ENCODE measurements around the gene RUNX2. TPM values are rescaled to one million over a fixed set of nuclear protein-coding genes. Genes with fewer than 3 reads are reported as not detected.

The RUNX2 gene
- total and polyA plus RNA-seq, 2 of the 8 experiments (the other 6 are each of a cell fraction or from before 2014, with no cell fraction given) = 0.26 to 1.2 TPM

GRCh38 chr6:45417436-45417835, 89.3 kb downstream of the RUNX2 start:
- Histone ChIP-seq H3K4me1 (replicated peaks in 1 of 4; ENCODE audit: control insufficient read depth in 3 of 4, insufficient read depth in 4 of 4, low read length in 3 of 4) (peaks cover 0 to 7% (median 4%) of the 10 kb centered on the region in 4 experiments; a peak in 6 of 7 replicates), H3K14ac (ENCODE audit: insufficient read length) (no peak overlapping the region), H2AK5ac (ENCODE audit: low read depth, low read length) (no peak overlapping the region), H2BK20ac (ENCODE audit: low read length) (no peak overlapping the region), H4K20me1 (replicated peaks in 1 of 2; ENCODE audit: control insufficient read depth in 1 of 2, insufficient read depth in 2 of 2, low read length in 2 of 2) (no peaks in the 10 kb centered on the region), H3K4ac (replicated peaks; ENCODE audit: insufficient read length, low read depth, low read length) (no peak overlapping the region), H4K91ac (replicated peaks; ENCODE audit: insufficient read length, low read length) (no peak overlapping the region), H3K9ac (replicated peaks in 1 of 4; ENCODE audit: extremely low read depth in 1 of 4, low read depth in 3 of 4, low read length in 3 of 4) (no peak overlapping the region), H3K56ac (replicated peaks; ENCODE audit: insufficient read length, low read depth, low read length) (no peak overlapping the region), H2BK120ac (replicated peaks; ENCODE audit: low read depth, low read length) (no peak overlapping the region), H2BK12ac (ENCODE audit: low read depth, low read length) (no peak overlapping the region), H3K18ac (ENCODE audit: extremely low read depth, low read length) (no peak overlapping the region), H3K4me3 (ENCODE audit: extremely low read depth in 1 of 4, insufficient read depth in 2 of 4, low read depth in 3 of 4, low read length in 4 of 4) (no peak overlapping the region), H2BK15ac (ENCODE audit: low read length) (no peak overlapping the region), H3K27ac (ENCODE audit: low read depth, low read length) (no peak overlapping the region), H3K79me1 (ENCODE audit: low read depth, low read length) (no peaks in the 10 kb centered on the region), H4K5ac (ENCODE audit: insufficient read length, low read depth, low read length) (no peak overlapping the region), H3K9me3 (ENCODE audit: insufficient read depth in 2 of 2, low read depth in 1 of 2, low read length in 1 of 2) (no peaks in the 10 kb centered on the region), H3K23ac (ENCODE audit: insufficient read length) (no peak overlapping the region), H3K36me3 (ENCODE audit: control insufficient read depth in 2 of 4, insufficient read depth in 4 of 4, low read length in 3 of 4) (no peaks in the 10 kb centered on the region), H3K27me3 (replicated peaks in 1 of 4; ENCODE audit: control insufficient read depth in 3 of 4, extremely low read depth in 1 of 4, insufficient read depth in 3 of 4, low read length in 3 of 4) (peaks cover 20 to 46% (median 37%) of the 10 kb centered on the region in 4 experiments), H3K4me2 (ENCODE audit: insufficient read depth in 1 of 2, low read depth in 2 of 2, low read length in 2 of 2) (no peak overlapping the region), H4K8ac (ENCODE audit: extremely low read depth, insufficient read depth, low read length) (no peak overlapping the region), H3K79me2 (ENCODE audit: control insufficient read depth in 1 of 2, insufficient read depth in 2 of 2, low read length in 2 of 2) (no peaks in the 10 kb centered on the region), H2BK5ac (ENCODE audit: low read depth, low read length) (no peak overlapping the region), H2AFZ (ENCODE audit: low read length) (no peak overlapping the region), H3K23me2 (ENCODE audit: low read depth, low read length) (peaks cover 12% of the 10 kb centered on the region; the same call in 1 of the 2 replicates)
- CTCF ChIA-PET (ENCODE audit: partially characterized antibody) = interaction anchor here (0.5 to 1.5 kb wide), 2 partner anchors 509 to 942 kb away, joined by 3 to 4 read pairs; no protein-coding TSS in a partner anchor
- DNase-seq (ENCODE audit: low read depth in 1 of 2, low spot score in 2 of 2) (no peak), FAIRE-seq (no peak)
- TF ChIP-seq SRF (IDR thresholded peaks at IDR 0.05; ENCODE audit: low read depth, low read length) = no peak
- TF ChIP-seq KDM5A (IDR thresholded peaks at IDR 0.05; ENCODE audit: low read length) = no peak
- no peak for TF ChIP-seq CEBPB (IDR thresholded peaks at IDR 0.05; ENCODE audit: low read depth, low read length)
- no peak for TF ChIP-seq SAP30 (IDR thresholded peaks at IDR 0.05; ENCODE audit: insufficient read depth, insufficient replicate concordance, low read length)
- POLR2A ChIA-PET (ENCODE audit: partially characterized antibody) = no interaction called here
- 95% methylated on average over 2 of the region's 2 CpGs; no CpG with 5 or more reads in 1 of the 2 experiments for WGBS, 2 experiments (ENCODE audit: extremely low coverage in 1 of 2, insufficient coverage in 1 of 2, insufficient read length in 1 of 2, insufficient replicate concordance in 2 of 2, low coverage in 1 of 2, low lambda C conversion rate in 2 of 2, missing lambda C conversion rate in 1 of 2)

Measured in H1 (cell line).